Measurements from ENCODE around the gene FOXJ3. TPM values are rescaled to one million over a fixed set of nuclear protein-coding genes. Genes with fewer than 3 reads are reported as not detected.
A peak's percentile ranks its signal among the peaks of the same experiment; 100 is the strongest.

FOXJ3 gene
- total and polyA plus RNA-seq, 2 of the 13 experiments (the other 11 are each of a cell fraction or from before 2014, with no cell fraction given) = 16.6 to 48.5 TPM

GRCh38 chr1:42214447-42214871 lies 120.6 kb downstream of the FOXJ3 start (continued):
- TF ChIP-seq PRPF4 (IDR thresholded peaks at IDR 0.05; ENCODE audit: low read depth, low read length, poor library complexity, severe bottlenecking) = no peak
- TF ChIP-seq HOXD1 (CRISPR knock-in tag; IDR thresholded peaks at IDR 0.05) = no peak
- TF ChIP-seq ZNF746 (CRISPR knock-in tag; IDR thresholded peaks at IDR 0.05) = no peak
- peak; percentile 98 for TF ChIP-seq HOMEZ (CRISPR knock-in tag; IDR thresholded peaks at IDR 0.05; ENCODE audit: low read depth)
- no peak for TF ChIP-seq GABPA (IDR thresholded peaks at IDR 0.05; ENCODE audit: low read depth, low read length)
- TF ChIP-seq GABPA (CRISPR knock-in tag; IDR thresholded peaks at IDR 0.05; ENCODE audit: low read depth) = peak; percentile 74
- TF ChIP-seq LCORL (IDR thresholded peaks at IDR 0.05) = no peak
- peak; percentile 84 for TF ChIP-seq LCORL (CRISPR knock-in tag; IDR thresholded peaks at IDR 0.05)
- no peak for TF ChIP-seq TSC22D2 (CRISPR knock-in tag; IDR thresholded peaks at IDR 0.05; ENCODE audit: borderline replicate concordance)
- TF ChIP-seq SRSF4 (IDR thresholded peaks at IDR 0.05; ENCODE audit: low read depth, low read length, poor library complexity, severe bottlenecking) = no peak
- no peak for TF ChIP-seq GATA4 (IDR thresholded peaks at IDR 0.05; ENCODE audit: borderline replicate concordance, low read depth)
- peak; percentile 81 for TF ChIP-seq PHF21A (CRISPR knock-in tag; IDR thresholded peaks at IDR 0.05)
- TF ChIP-seq ZNF530 (CRISPR knock-in tag; IDR thresholded peaks at IDR 0.05; ENCODE audit: low read depth) = no peak
- TF ChIP-seq ZNF569 (CRISPR knock-in tag; IDR thresholded peaks at IDR 0.05; ENCODE audit: borderline replicate concordance) = no peak
- TF ChIP-seq ZSCAN29 (CRISPR knock-in tag; conservative IDR thresholded peaks at IDR 0.05) = no peak; the same call in 1 of the 2 replicates
- TF ChIP-seq HDAC2 (CRISPR knock-in tag; IDR thresholded peaks at IDR 0.05) = peak; percentile 90
- TF ChIP-seq NKX3-1 (CRISPR knock-in tag; IDR thresholded peaks at IDR 0.05) = no peak
- no peak for TF ChIP-seq TFDP1 (CRISPR knock-in tag; IDR thresholded peaks at IDR 0.05; ENCODE audit: borderline replicate concordance)
- peak in 1 of 2 experiments; percentile 45; a peak in 1 of 4 replicates for TF ChIP-seq KLF16 (CRISPR knock-in tag; IDR thresholded peaks at IDR 0.05)
- TF ChIP-seq HNRNPUL1 (IDR thresholded peaks at IDR 0.05; ENCODE audit: low read depth, low read length) = no peak
- no peak for TF ChIP-seq NR3C1 (CRISPR knock-in tag; IDR thresholded peaks at IDR 0.05)
- TF ChIP-seq SMARCC2 (IDR thresholded peaks at IDR 0.05) = no peak
- TF ChIP-seq ZZZ3 (CRISPR knock-in tag; IDR thresholded peaks at IDR 0.05; ENCODE audit: borderline replicate concordance) = no peak
- peak; percentile 34 for TF ChIP-seq ASH2L (IDR thresholded peaks at IDR 0.05; ENCODE audit: insufficient read length, low read depth, low read length)
- TF ChIP-seq ZBTB7B (CRISPR knock-in tag; IDR thresholded peaks at IDR 0.05) = no peak
- no peak for TF ChIP-seq PAF1 (CRISPR knock-in tag; IDR thresholded peaks at IDR 0.05)
- TF ChIP-seq ZNF7 (CRISPR knock-in tag; IDR thresholded peaks at IDR 0.05) = no peak
- TF ChIP-seq ZBTB1 (CRISPR knock-in tag; IDR thresholded peaks at IDR 0.05; ENCODE audit: borderline replicate concordance) = no peak
- TF ChIP-seq ZNF496 (CRISPR knock-in tag; IDR thresholded peaks at IDR 0.05; ENCODE audit: insufficient replicate concordance) = no peak
- no peak for TF ChIP-seq NCOR1 (IDR thresholded peaks at IDR 0.05; ENCODE audit: borderline replicate concordance, low read length)
- TF ChIP-seq ZNF607 (CRISPR knock-in tag; IDR thresholded peaks at IDR 0.05; ENCODE audit: borderline replicate concordance) = no peak
- TF ChIP-seq HNRNPLL (IDR thresholded peaks at IDR 0.05; ENCODE audit: low read depth, low read length, poor library complexity, severe bottlenecking) = no peak
- TF ChIP-seq ZNF841 (CRISPR knock-in tag; IDR thresholded peaks at IDR 0.05; ENCODE audit: borderline replicate concordance) = no peak
